GM12878 (cell line): ENCODE data around the gene CDH20. TPM values are rescaled to one million over a fixed set of nuclear protein-coding genes. Genes with fewer than 3 reads are reported as not detected.

Experiments used
- ATAC-seq: fragments of 200-7000 bp; cut with Tn5 transposase; 3 replicates; pipeline ENCODE4 v1.9.1; 2020; ENCODE audit warnings: mild to moderate bottlenecking, moderate library complexity
- BruUV-seq: library from RNA; stranded (reverse); fragments of 400-500 nt; replicated peaks from 2 replicates; lab custom pipeline; 2021; lab: Mats Ljungman, UMichigan
- CTCF ChIA-PET: fragments of 300-600 bp; sonication (Branson Sonifier 250); formaldehyde crosslinking; extraction: SDS; loops from one replicate; lab custom pipeline; 2021; ENCODE audit warnings: inconsistent platforms; lab: Yijun Ruan, JAX
- POLR2A ChIA-PET: fragments of 350-600 bp; formaldehyde crosslinking; extraction: SDS; loops from one replicate; lab custom pipeline; 2021; ENCODE audit warnings: inconsistent platforms; lab: Charles Lee
- RAD21 ChIA-PET: fragments of 300-600 bp; sonication (Branson Sonifier 250); formaldehyde crosslinking; loops from one replicate; lab custom pipeline; 2023; ENCODE audit warnings: antibody characterized with exemption; ENCODE audit not compliant: unreplicated experiment; lab: Charles Lee
- SMC1A ChIA-PET: fragments of 300-600 bp; sonication (Branson Sonifier 250); formaldehyde crosslinking; loops from one replicate; lab custom pipeline; 2023; ENCODE audit not compliant: unreplicated experiment, uncharacterized antibody; lab: Charles Lee
- DNase-seq: peaks from one replicate; pipeline ENCODE4 v3.0.0-alpha.2; 2011; ENCODE audit warnings: low read depth, low spot score
- FAIRE-seq: peaks from 3 replicates; lab custom pipeline; 2011; peaks lifted over from hg19 to GRCh38; lab: Jason Lieb, UNC
- H2AFZ ChIP-seq: 2 replicates; pipeline ENCODE4 v1.6.0; 2011; ENCODE audit warnings: low read depth, low read length, control low read depth; ENCODE audit not compliant: control insufficient read depth
- H3K27ac ChIP-seq: 2 replicates; pipeline ENCODE4 v1.5.1; 2011; ENCODE audit warnings: control low read depth; ENCODE audit not compliant: control insufficient read depth, insufficient read depth
- H3K27me3 ChIP-seq, 2 experiments: replicated peaks in 1 of 2; 2 replicates each; pipeline versions ENCODE4 v1.6.0 to v1.6.1; 2011; ENCODE audit warnings: low read length in 1 of 2; ENCODE audit not compliant: control insufficient read depth in 2 of 2, insufficient read depth in 2 of 2
- H3K36me3 ChIP-seq, 2 experiments: 2 replicates each; pipeline ENCODE4 v1.5.1; 2011; ENCODE audit warnings: low read length in 1 of 2; ENCODE audit not compliant: control insufficient read depth in 2 of 2, insufficient read depth in 2 of 2
- H3K4me1 ChIP-seq: 2 replicates; pipeline ENCODE4 v1.6.1; 2011; ENCODE audit warnings: mild to moderate bottlenecking, low read length, moderate library complexity, mixed read lengths; ENCODE audit not compliant: control insufficient read depth, insufficient read depth
- H3K4me2 ChIP-seq: 2 replicates; pipeline ENCODE4 v1.6.0; 2011; ENCODE audit warnings: control low read depth; ENCODE audit not compliant: control insufficient read depth, insufficient read depth
- H3K4me3 ChIP-seq: fragments of 200-600 bp; sonication (generic); 2 replicates; pipeline ENCODE4 v1.5.1; 2016
- H3K79me2 ChIP-seq: 2 replicates; pipeline ENCODE4 v1.6.0; 2011; ENCODE audit warnings: low read length; ENCODE audit not compliant: control insufficient read depth, insufficient read depth
- H3K9ac ChIP-seq: 2 replicates; pipeline ENCODE4 v1.8.0; 2011; ENCODE audit warnings: low read length, control low read depth, mixed read lengths; ENCODE audit not compliant: control insufficient read depth, insufficient read depth
- H3K9me3 ChIP-seq: replicated peaks from 3 replicates; pipeline ENCODE4 v1.5.1; 2011; ENCODE audit warnings: mild to moderate bottlenecking, low read length; ENCODE audit not compliant: control insufficient read depth, insufficient read depth
- H4K20me1 ChIP-seq: 2 replicates; pipeline ENCODE4 v1.6.0; 2011; ENCODE audit not compliant: control insufficient read depth, insufficient read depth
- CEBPZ ChIP-seq: fragments of 150-350 bp; IDR thresholded peaks from 2 replicates; pipeline ENCODE4 v1.6.1; 2016; ENCODE audit warnings: low read depth, low read length
- HSF1 ChIP-seq: fragments of 150-350 bp; IDR thresholded peaks from 2 replicates; pipeline ENCODE4 v1.6.1; 2014; ENCODE audit warnings: mild to moderate bottlenecking, low read depth, low read length
- MAX ChIP-seq: IDR thresholded peaks from 2 replicates; pipeline ENCODE4 v1.6.1; 2012; ENCODE audit warnings: low read depth, low read length, improper control_type of control experiment
- NFYA ChIP-seq: IDR thresholded peaks from 2 replicates; pipeline ENCODE4 v1.6.1; 2011; ENCODE audit warnings: low read depth, mild to moderate bottlenecking, low read length, improper control_type of control experiment, borderline replicate concordance
- WGBS: methylation state at CpG from one replicate; pipeline ENCODE4 v1.1.6; 2016; ENCODE audit warnings: low lambda C conversion rate; ENCODE audit not compliant: insufficient replicate concordance, insufficient coverage; ENCODE audit errors: missing lambda C conversion rate; 5-methylcytosine and 5-hydroxymethylcytosine counted together
- in situ Hi-C: fragments of 300-500 bp; cut with MboI; formaldehyde crosslinking; loops from 9 replicates; pipeline ENCODE4 v1.14.3; 2018; ENCODE audit warnings: mixed read lengths
- intact Hi-C: fragments of 100-400 bp; cut with micrococcal nuclease; formaldehyde crosslinking; loops from one replicate; pipeline ENCODE4 v1.14.2; 2022; ENCODE audit not compliant: unreplicated experiment
- polyA plus RNA-seq, 11 experiments: library from polyadenylated mRNA; depleted of rRNA in 4 of 11; unstranded in 6 of 11; stranded (reverse) in 5 of 11; fragments of >200 nt; fragmentation: Nextera tagmentation in 4 of 11; fragmentation: Illumina TruSeq in 1 of 11; extraction: Ambion mirVana in 4 of 11; extraction: Trizol in 1 of 11; gene quantifications; 1 replicate in 1 of 11; 2 replicates in 10 of 11; pipeline versions ENCODE4 v1.2.1 to v1.2.3, GENCODE V29; 2011 to 2016; ENCODE audit warnings: inconsistent platforms in 2 of 11, missing spikeins in 2 of 11, low read depth in 1 of 11
- total RNA-seq, 4 experiments: library from RNA; depleted of rRNA in 3 of 4; stranded (reverse); fragments of >200 nt in 3 of 4; fragmentation: Illumina TruSeq in 1 of 4; extraction: Trizol in 1 of 4; gene quantifications; 2 replicates each; pipeline versions ENCODE4 v1.2.1 to v1.2.3, GENCODE V29; 2013 to 2021

The CDH20 gene
- total and polyA plus RNA-seq, 10 of the 15 experiments (the other 5 are each of a cell fraction or from before 2014, with no cell fraction given) = not detected

GRCh38 chr18:61464551-61465142 is 131.4 kb downstream of the CDH20 start:
- CTCF ChIA-PET = interaction anchor here (0.7 to 1.2 kb wide), 2 partner anchors 24 to 175 kb away, joined by 3 to 4 read pairs; no protein-coding TSS in a partner anchor
- BruUV-seq = no TSS peak
- 21% methylated on average over 1 of the region's 1 CpG for WGBS

More at GRCh38 chr18:61464551-61465142, 131.4 kb downstream of the CDH20 start:
- H2AFZ ChIP-seq = no peak overlapping the region
- no peak overlapping the region for H3K4me3 ChIP-seq
- no peak overlapping the region for H3K4me2 ChIP-seq
- no peaks in the 10 kb centered on the region for H3K9me3 ChIP-seq
- FAIRE-seq (no peak), ATAC-seq (no peak), DNase-seq (no peak)
- ChIA-PET RAD21 (no interaction called here), SMC1A (no interaction called here), POLR2A (interaction anchor here (0.7 kb wide), 1 partner anchor 186 kb away, joined by 3 read pairs; no protein-coding TSS in a partner anchor)
- no peak overlapping the region for H3K27ac ChIP-seq
- no peaks in the 10 kb centered on the region for H4K20me1 ChIP-seq
- no peaks in the 10 kb centered on the region for H3K79me2 ChIP-seq
- no peaks in the 10 kb centered on the region for H3K27me3 ChIP-seq
- intact Hi-C loops = no loop called here
- no peaks in the 10 kb centered on the region for H3K36me3 ChIP-seq
- H3K9ac ChIP-seq = no peak overlapping the region
- in situ Hi-C loops = no loop called here
- H3K4me1 ChIP-seq = no peaks in the 10 kb centered on the region
- TF ChIP-seq HSF1 (no peak), NFYA (no peak), MAX (no peak), CEBPZ (no peak)
